GM21381 (cell line): ENCODE data around the gene FAM83D.
A peak's percentile ranks its signal among the peaks of the same experiment; 100 is the strongest.

Experiments used
- ATAC-seq: cut with Tn5 transposase; IDR thresholded peaks from one replicate; pipeline ENCODE4 v1.9.1; 2021; ENCODE audit warnings: mild to moderate bottlenecking, moderate library complexity; ENCODE audit not compliant: unreplicated experiment

The FAM83D gene, protein sequence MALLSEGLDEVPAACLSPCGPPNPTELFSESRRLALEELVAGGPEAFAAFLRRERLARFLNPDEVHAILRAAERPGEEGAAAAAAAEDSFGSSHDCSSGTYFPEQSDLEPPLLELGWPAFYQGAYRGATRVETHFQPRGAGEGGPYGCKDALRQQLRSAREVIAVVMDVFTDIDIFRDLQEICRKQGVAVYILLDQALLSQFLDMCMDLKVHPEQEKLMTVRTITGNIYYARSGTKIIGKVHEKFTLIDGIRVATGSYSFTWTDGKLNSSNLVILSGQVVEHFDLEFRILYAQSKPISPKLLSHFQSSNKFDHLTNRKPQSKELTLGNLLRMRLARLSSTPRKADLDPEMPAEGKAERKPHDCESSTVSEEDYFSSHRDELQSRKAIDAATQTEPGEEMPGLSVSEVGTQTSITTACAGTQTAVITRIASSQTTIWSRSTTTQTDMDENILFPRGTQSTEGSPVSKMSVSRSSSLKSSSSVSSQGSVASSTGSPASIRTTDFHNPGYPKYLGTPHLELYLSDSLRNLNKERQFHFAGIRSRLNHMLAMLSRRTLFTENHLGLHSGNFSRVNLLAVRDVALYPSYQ

DNA sequence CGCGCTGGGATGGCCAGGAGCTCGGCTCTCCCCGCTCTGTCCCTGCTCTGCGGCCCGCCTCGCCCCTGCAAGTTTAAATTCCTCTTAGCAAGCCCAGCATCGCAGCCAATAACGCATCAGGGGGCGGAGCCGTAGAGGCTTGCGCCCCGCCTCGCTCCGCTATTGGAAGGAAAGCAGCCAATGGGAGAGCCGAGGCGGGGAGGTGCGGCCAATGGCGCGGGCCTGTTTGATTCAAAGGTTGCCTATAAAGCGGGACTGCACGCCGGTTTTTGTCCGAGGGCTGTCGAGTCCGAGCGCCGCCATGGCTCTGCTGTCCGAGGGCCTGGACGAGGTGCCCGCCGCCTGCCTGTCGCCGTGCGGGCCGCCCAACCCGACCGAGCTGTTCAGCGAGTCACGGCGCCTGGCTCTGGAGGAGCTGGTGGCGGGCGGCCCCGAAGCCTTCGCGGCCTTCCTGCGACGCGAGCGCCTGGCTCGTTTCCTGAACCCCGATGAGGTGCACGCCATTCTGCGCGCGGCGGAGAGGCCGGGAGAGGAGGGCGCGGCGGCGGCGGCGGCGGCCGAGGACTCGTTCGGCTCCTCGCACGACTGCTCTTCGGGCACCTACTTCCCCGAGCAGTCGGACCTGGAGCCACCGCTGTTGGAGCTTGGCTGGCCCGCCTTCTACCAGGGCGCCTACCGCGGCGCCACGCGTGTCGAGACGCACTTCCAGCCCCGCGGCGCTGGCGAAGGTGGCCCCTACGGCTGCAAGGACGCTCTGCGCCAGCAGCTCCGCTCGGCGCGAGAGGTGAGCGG lies at the start of gene FAM83D:
TSS of gene FAM83D (plus strand) at position 276 of the 792 bp plus-strand sequence. CDS start at position 302, 26 bp downstream.
- peak; percentile 90 for ATAC-seq

DNA sequence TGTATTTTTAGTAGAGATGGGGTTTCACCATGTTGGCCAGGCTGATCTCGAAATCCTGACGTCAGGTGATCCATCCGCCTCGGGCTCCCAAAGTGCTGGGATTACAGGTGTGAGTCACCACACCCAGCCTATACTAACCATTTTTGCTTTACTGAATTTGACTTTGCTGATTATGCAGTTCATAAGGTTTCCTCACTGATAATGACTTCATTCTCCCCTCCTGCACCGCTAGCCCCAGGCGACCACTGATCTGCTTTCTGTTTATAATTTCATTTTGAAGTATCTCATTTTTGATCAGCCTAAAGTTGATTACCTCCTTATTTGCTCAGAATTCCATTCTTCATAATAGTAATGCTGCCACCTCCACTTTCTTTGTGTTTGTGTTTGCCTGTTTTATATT lies 48.7 kb upstream of the FAM83D start:
- no peak for ATAC-seq

DNA sequence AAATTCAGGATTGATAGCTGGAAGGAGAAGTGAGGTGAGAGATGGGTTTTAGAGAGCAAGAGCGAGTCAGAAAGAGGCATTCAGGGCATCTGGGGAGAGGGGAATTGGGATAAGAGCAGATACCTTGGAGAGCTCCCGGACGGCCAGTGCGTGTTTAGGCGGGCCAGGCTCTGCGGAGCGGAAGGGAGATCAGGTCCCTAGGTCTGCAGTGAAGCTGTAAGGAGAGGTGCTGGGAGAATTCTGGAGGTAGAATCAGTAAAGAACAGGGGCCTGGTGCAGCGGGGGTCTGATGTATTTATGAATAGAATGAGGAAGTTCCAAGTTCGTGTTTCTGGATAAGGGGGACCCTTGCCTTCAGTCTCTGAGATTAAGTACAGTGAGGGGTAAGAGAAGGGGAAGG lies 47.4 kb upstream of the FAM83D start:
- no peak for ATAC-seq

GRCh38 chr20:38880952-38881735 lies 45.1 kb upstream of the FAM83D start:
- no peak for ATAC-seq

GRCh38 chr20:38881806-38882440 lies 44.3 kb upstream of the FAM83D start:
- no peak for ATAC-seq

GRCh38 chr20:38882600-38882999 lies 43.6 kb upstream of the FAM83D start:
- ATAC-seq: no peak

- no peak for ATAC-seq
These were observed 42.9 kb upstream of the FAM83D start for GRCh38 chr20:38883081-38883980.

DNA sequence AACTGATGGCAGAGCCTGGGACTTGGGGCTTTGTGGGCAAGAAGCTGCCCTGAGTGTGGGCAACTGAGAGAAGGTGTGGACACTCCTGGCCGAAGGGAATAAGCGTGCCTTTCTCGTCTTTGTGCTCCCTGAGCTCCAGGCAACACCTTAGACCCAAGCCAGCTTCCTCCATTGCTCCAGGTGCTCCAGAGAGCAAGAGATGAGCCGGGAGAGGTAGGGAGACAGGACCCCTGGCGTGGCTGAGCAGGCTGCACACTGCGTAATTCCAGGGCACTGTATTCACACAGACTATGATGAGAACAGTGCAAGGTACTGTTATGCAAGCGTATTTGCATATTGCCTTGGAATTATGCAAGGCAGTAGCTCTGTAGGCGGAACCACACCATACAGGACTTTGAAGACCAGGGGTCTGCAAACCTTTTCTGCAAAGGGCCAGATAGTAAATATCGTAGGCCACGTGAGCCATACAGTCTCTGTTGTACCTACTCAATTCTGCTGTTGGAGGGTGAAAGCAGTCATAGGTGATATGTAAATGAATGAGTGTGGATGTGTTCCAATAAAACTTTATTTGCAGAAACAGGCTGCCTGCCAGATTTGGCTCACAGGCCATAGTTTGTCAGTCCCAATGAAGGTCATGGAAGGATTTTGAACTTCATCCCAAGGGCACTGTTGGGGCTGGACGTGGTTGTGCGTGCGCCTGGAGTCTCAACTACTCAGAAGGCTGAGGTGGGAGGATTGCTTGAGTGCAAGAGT lies 42.1 kb upstream of the FAM83D start:
- no peak for ATAC-seq

DNA sequence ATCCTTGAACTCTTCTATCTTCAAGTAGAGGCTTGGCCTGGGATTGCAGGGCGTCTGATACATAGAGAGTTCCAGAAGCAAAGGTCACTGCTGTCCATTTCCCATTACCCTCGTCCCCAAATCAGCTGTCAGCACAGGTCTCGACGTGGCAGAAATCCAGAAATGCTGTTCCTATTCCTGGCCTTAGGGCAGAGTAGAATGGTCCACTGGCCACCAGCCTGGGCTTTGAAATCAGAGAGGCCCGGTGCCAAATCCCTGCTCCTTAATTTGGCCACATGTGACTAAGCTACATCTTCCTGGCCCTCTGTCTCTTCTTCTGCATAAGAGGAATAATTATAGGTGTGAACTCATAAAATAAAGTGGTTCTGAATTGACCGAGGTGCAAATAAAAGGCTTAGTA lies 40.9 kb upstream of the FAM83D start:
- no peak for ATAC-seq

GRCh38 chr20:38888059-38888831 lies 38.0 kb upstream of the FAM83D start:
- no peak for ATAC-seq

DNA sequence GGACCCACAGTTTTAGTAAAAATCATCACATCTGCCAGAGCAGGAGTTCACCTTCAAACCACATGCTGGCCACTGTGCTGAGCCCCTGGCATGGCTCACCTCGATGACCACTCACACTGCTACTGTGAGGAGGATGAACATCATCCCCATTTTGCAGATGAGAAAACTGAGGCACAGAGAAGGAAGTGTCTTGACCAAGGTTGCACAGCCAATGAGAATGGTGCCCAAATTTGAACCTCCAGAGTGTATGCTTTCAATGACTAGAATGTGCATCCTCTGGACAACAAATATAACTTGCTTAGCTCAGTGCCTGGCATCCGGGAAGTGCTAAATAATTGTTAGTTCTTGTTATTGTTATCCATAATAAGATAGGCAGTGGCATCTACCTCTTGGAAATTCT lies 37.2 kb upstream of the FAM83D start:
- ATAC-seq: no peak

- no peak for ATAC-seq
These were observed 36.3 kb upstream of the FAM83D start for GRCh38 chr20:38889792-38890496.

GRCh38 chr20:38890497-38890818 lies 35.8 kb upstream of the FAM83D start:
- ATAC-seq: no peak

DNA sequence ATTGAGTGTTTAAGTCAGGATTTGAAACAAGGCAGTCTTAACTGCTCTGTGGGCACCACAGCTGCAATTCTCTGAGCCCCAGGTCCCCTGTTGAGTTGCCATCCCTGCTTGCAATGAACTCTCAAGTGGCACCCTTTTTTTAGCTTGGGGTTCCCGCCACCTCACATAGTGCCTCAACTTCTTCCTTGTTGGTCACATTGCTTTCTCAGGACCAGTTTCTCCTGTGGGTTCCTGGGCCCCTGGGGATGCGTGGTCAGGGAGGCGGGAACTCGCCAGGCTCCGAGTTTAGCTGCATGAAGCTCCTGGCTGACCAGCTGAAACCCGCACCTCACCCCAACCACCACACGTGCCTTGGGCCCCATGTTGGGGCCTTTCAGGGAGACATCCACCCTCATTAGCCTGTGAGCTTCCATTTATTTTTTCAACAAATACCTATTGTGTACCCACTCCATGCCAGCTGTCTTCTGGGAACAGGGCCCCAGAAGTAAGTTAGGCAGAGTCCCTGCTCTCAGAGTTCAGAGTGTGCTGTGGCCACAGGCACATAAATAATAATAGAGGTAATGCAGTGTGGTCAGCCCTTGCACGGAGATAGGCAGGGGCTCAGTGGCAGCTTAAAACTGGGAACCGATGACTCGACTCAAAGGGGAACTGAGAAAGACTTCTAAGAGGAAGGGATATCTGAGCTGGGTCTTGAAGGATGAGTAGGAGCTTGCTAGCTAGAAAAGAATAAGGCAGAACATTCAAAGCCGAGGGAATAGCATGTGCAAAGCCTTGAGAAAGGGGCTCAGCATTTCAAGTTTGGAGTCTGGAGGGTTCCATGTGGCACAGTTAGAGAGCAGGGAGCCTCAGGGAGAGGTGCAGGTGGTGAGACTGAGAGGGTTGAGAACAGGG lies 33.9 kb upstream of the FAM83D start:
- ATAC-seq: peak; percentile 61

GRCh38 chr20:38893056-38893564 lies 33.1 kb upstream of the FAM83D start:
- ATAC-seq: peak; percentile 10

DNA sequence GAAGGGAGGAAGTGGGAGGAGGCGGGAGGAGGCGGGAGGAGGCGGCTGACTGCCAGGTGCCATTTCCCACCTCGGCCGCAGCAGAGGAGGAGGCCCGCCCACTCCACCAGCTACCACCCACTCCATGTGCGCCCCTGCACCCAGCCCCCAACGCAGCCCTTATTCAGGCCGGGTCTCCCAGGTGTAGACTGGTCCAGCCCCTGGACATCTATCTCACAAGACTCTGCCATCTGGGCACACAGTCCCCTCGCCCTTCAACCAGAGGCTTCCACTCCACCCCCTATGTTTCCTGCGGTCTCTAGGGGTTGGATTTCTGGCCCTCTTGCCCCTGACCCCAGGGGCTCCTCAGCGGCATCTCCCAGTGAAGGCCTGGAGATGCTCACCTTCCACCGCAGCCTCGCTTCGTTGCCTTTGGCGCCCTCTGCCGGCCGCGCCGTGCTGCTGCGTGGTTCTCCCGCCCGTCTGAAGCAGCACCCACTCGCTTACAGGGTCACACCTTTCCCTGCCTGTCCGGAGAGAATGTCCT lies 32.6 kb upstream of the FAM83D start:
- peak; percentile 48 for ATAC-seq
